GM19240 (cell line): ENCODE results near the gene PIK3C2A.
"Not testable (repeated sequence)": the region's sequence is repeated elsewhere in the genome, so short reads cannot be mapped to it uniquely, and the experiment has no call there.

Experiments
- DNase-seq: peaks from one replicate; pipeline ENCODE4 v3.0.0; 2011; ENCODE audit warnings: low spot score; ENCODE audit not compliant: insufficient read length

PIK3C2A gene

GRCh38 chr11:17207317-17208256 is at the start of gene PIK3C2A:
PIK3C2A (minus strand) TSS chr11:17207986; CDS start chr11:17169741, 38,245 bp downstream.
- DNase-seq: peak; percentile 90

GRCh38 chr11:17257196-17257595 is 49.4 kb upstream of the PIK3C2A start:
- DNase-seq: no peak

- no peak for DNase-seq
These were observed 48.7 kb upstream of the PIK3C2A start for GRCh38 chr11:17256512-17256911.

GRCh38 chr11:17252704-17253103 is 44.9 kb upstream of the PIK3C2A start:
- DNase-seq: no peak

GRCh38 chr11:17250561-17251350 is 43.0 kb upstream of the PIK3C2A start:
- no peak for DNase-seq

- no peak for DNase-seq
These were observed 36.3 kb upstream of the PIK3C2A start for GRCh38 chr11:17244046-17244445.

GRCh38 chr11:17242954-17243353 is 35.2 kb upstream of the PIK3C2A start:
- DNase-seq: not testable (repeated sequence)

- DNase-seq: no peak
These were observed 33.0 kb upstream of the PIK3C2A start for GRCh38 chr11:17240780-17241179.

- not testable (repeated sequence) for DNase-seq
These were observed 32.1 kb upstream of the PIK3C2A start for GRCh38 chr11:17239927-17240326.

- DNase-seq: no peak
These were observed 30.6 kb upstream of the PIK3C2A start for GRCh38 chr11:17238377-17238776.

- no peak for DNase-seq
These were observed 25.3 kb upstream of the PIK3C2A start for GRCh38 chr11:17233101-17233500.

- no peak for DNase-seq
These were observed 23.4 kb upstream of the PIK3C2A start for GRCh38 chr11:17230867-17231851.

GRCh38 chr11:17229481-17230152 is 21.8 kb upstream of the PIK3C2A start:
- DNase-seq: no peak

GRCh38 chr11:17228186-17228925 is 20.6 kb upstream of the PIK3C2A start:
- DNase-seq: not testable (repeated sequence)

GRCh38 chr11:17224727-17225126 is 16.9 kb upstream of the PIK3C2A start:
- no peak for DNase-seq

GRCh38 chr11:17221968-17222367 is 14.2 kb upstream of the PIK3C2A start:
- no peak for DNase-seq

- no peak for DNase-seq
These were observed 11.2 kb upstream of the PIK3C2A start for GRCh38 chr11:17219016-17219415.

- DNase-seq: no peak
These were observed 10.6 kb upstream of the PIK3C2A start for GRCh38 chr11:17218403-17218802.

- no peak for DNase-seq
These were observed 9.6 kb upstream of the PIK3C2A start for GRCh38 chr11:17217401-17217800.

GRCh38 chr11:17214338-17214737 is 6.6 kb upstream of the PIK3C2A start:
- DNase-seq: no peak
